Liver (tissue), 9 donors: ENCODE measurements around the gene DNAJC22. TPM values are rescaled to one million over a fixed set of nuclear protein-coding genes. Genes with fewer than 3 reads are reported as not detected.
"Not testable (repeated sequence)": the region's sequence is repeated elsewhere in the genome, so short reads cannot be mapped to it uniquely, and the experiment has no call there.

Source experiments
- DNase-seq: peaks from one replicate; pipeline ENCODE4 v3.0.0-alpha.2; 2017; ENCODE audit warnings: low spot score
- H3K27ac ChIP-seq, 2 donors: one replicate each; pipeline ENCODE4 v1.7.0; 2013; ENCODE audit warnings: inconsistent platforms in 2 of 2, low read length in 2 of 2, control low read depth in 1 of 2, low read depth in 1 of 2, mild to moderate bottlenecking in 1 of 2
- H3K27me3 ChIP-seq, 4 donors: one replicate each; pipeline versions ENCODE4 v1.6.1 to v1.7.0; 2013; ENCODE audit warnings: low read length in 3 of 4, inconsistent platforms in 1 of 4, mild to moderate bottlenecking in 1 of 4, moderate library complexity in 1 of 4; ENCODE audit not compliant: control insufficient read depth in 4 of 4, insufficient read depth in 4 of 4
- H3K36me3 ChIP-seq, 4 donors: one replicate each; pipeline versions ENCODE4 v1.6.1 to v1.7.0; 2013; ENCODE audit warnings: low read length in 3 of 4, mild to moderate bottlenecking in 3 of 4, low read depth in 1 of 4, moderate library complexity in 1 of 4; ENCODE audit not compliant: control insufficient read depth in 4 of 4, insufficient read depth in 3 of 4
- H3K4me1 ChIP-seq, 4 donors: one replicate each; pipeline versions ENCODE4 v1.6.1 to v1.7.0; 2013; ENCODE audit warnings: low read length in 3 of 4, mild to moderate bottlenecking in 3 of 4, moderate library complexity in 1 of 4; ENCODE audit not compliant: control insufficient read depth in 4 of 4, insufficient read depth in 4 of 4
- H3K4me3 ChIP-seq, 3 donors: one replicate each; pipeline versions ENCODE4 v1.6.1 to v1.7.0; 2013; ENCODE audit warnings: low read length in 3 of 3, control low read depth in 1 of 3, low read depth in 1 of 3, mild to moderate bottlenecking in 1 of 3
- H3K9ac ChIP-seq, 2 donors: one replicate each; pipeline ENCODE4 v1.7.0; 2013; ENCODE audit warnings: low read length in 2 of 2, mild to moderate bottlenecking in 2 of 2, moderate library complexity in 2 of 2, control low read depth in 1 of 2, low read depth in 1 of 2
- H3K9me3 ChIP-seq, 4 donors: one replicate each; pipeline versions ENCODE4 v1.6.1 to v1.7.0; 2013; ENCODE audit warnings: low read length in 3 of 4; ENCODE audit not compliant: control insufficient read depth in 4 of 4
- ATF3 ChIP-seq: IDR thresholded peaks from 2 replicates; pipeline ENCODE4 v1.6.1; 2016; ENCODE audit warnings: antibody characterized with exemption
- FOXA1 ChIP-seq: IDR thresholded peaks from 2 replicates; pipeline ENCODE4 v1.6.1; 2016; ENCODE audit warnings: antibody characterized with exemption
- GABPA ChIP-seq, 2 donors: IDR thresholded peaks in 1 of 2; conservative IDR thresholded peaks in 1 of 2; 2 replicates each; pipeline ENCODE4 v1.6.1; 2016; ENCODE audit warnings: antibody characterized with exemption in 2 of 2, mild to moderate bottlenecking in 1 of 2, moderate library complexity in 1 of 2
- HNF4A ChIP-seq, 2 donors: conservative IDR thresholded peaks; 2 replicates each; pipeline ENCODE4 v1.6.1; 2016; ENCODE audit warnings: antibody characterized with exemption in 2 of 2, mild to moderate bottlenecking in 2 of 2
- HNF4G ChIP-seq: IDR thresholded peaks from 2 replicates; pipeline ENCODE4 v1.6.1; 2016; ENCODE audit warnings: antibody characterized with exemption
- NR2F2 ChIP-seq: IDR thresholded peaks from 2 replicates; pipeline ENCODE4 v1.6.1; 2016; ENCODE audit warnings: antibody characterized with exemption
- RAD21 ChIP-seq, 2 donors: IDR thresholded peaks; 2 replicates each; pipeline ENCODE4 v1.6.1; 2016; ENCODE audit warnings: antibody characterized with exemption in 2 of 2, mild to moderate bottlenecking in 2 of 2
- REST ChIP-seq: IDR thresholded peaks from 2 replicates; pipeline ENCODE4 v1.6.1; 2016; ENCODE audit warnings: antibody characterized with exemption, mild to moderate bottlenecking
- RXRA ChIP-seq, 2 donors: IDR thresholded peaks; 2 replicates each; pipeline ENCODE4 v1.6.1; 2017 to 2018; ENCODE audit warnings: antibody characterized with exemption in 2 of 2, mild to moderate bottlenecking in 1 of 2
- SP1 ChIP-seq: IDR thresholded peaks from 2 replicates; pipeline ENCODE4 v1.6.1; 2018; ENCODE audit warnings: antibody characterized with exemption, mild to moderate bottlenecking
- YY1 ChIP-seq: IDR thresholded peaks from 2 replicates; pipeline ENCODE4 v1.6.1; 2016; ENCODE audit warnings: antibody characterized with exemption, mild to moderate bottlenecking
- ZBTB33 ChIP-seq: IDR thresholded peaks from 2 replicates; pipeline ENCODE4 v1.6.1; 2016; ENCODE audit warnings: antibody characterized with exemption
- WGBS: extraction: QIAGEN DNeasy Blood & Tissue Kit; methylation state at CpG from one replicate; pipeline ENCODE4 v1.1.7; 2013; 5-methylcytosine and 5-hydroxymethylcytosine counted together
- polyA plus RNA-seq, 2 donors: library from polyadenylated mRNA; stranded (reverse) in 1 of 2; unstranded in 1 of 2; fragments of 200-250 nt in 1 of 2; fragments of >200 nt in 1 of 2; fragmentation: Nextera tagmentation in 1 of 2; extraction: Ambion mirVana in 1 of 2; gene quantifications; one replicate each; pipeline versions ENCODE4 v1.2.1 to v1.2.3, GENCODE V29; 2013 to 2015
- total RNA-seq, 2 donors: library from RNA; depleted of rRNA; stranded (reverse); fragments of >200 nt; gene quantifications; one replicate each; pipeline ENCODE4 v1.2.3, GENCODE V29; 2014
- donor health status: healthy.
- donor health status: healthy.
- donor health status: healthy.
- donor health status: healthy.
- donor health status: healthy.

DNAJC22 gene
- total and polyA plus RNA-seq, 4 donors = 16.6 to 49.4 (median 28.2) TPM

GRCh38 chr12:49314811-49315210 lies 31.9 kb upstream of the DNAJC22 start:
- no peaks in the 10 kb centered on the region for H3K9me3 ChIP-seq
- no peak overlapping the region for H3K4me3 ChIP-seq
- no peaks in the 10 kb centered on the region for H3K4me1 ChIP-seq
- H3K27ac ChIP-seq = no peak overlapping the region
- no peak for DNase-seq
- TF ChIP-seq HNF4A (conservative IDR thresholded peaks at IDR 0.05) (no peak), YY1 (no peak), HNF4G (no peak), REST (no peak), FOXA1 (no peak), GABPA (IDR thresholded peaks at IDR 0.05 in 1 of 2, conservative IDR thresholded peaks at IDR 0.05 in 1 of 2) (no peak), ZBTB33 (no peak), NR2F2 (no peak), RXRA (IDR thresholded peaks at IDR 0.05) (no peak), RAD21 (IDR thresholded peaks at IDR 0.05) (no peak), ATF3 (no peak), SP1 (no peak)
- WGBS = 92% methylated on average over 1 of the region's 1 CpG
- no peaks in the 10 kb centered on the region for H3K27me3 ChIP-seq
- no peak overlapping the region for H3K9ac ChIP-seq
- H3K36me3 ChIP-seq = no peaks in the 10 kb centered on the region

- H3K9me3 ChIP-seq, DNase-seq, H3K27ac ChIP-seq, H3K4me1 ChIP-seq, H3K36me3 ChIP-seq, H3K9ac ChIP-seq, H3K27me3 ChIP-seq, H3K4me3 ChIP-seq: not testable (repeated sequence)
- WGBS = 96% methylated on average over 10 of the region's 10 CpGs
These were observed 29.6 kb upstream of the DNAJC22 start for GRCh38 chr12:49317118-49317517.

GRCh38 chr12:49320411-49321103 lies 26.1 kb upstream of the DNAJC22 start:
- not testable (repeated sequence) for DNase-seq, H3K27ac ChIP-seq, H3K27me3 ChIP-seq, H3K4me3 ChIP-seq, H3K9ac ChIP-seq, H3K9me3 ChIP-seq, H3K36me3 ChIP-seq
- WGBS = 95% methylated on average over 9 of the region's 9 CpGs
- H3K4me1 ChIP-seq = peaks cover 2 to 14% (median 10%) of the 10 kb centered on the region in 4 donors
